HuH-7 (cell line): Measurements from ENCODE around the gene MBTPS1.

Experiments used
- DNase-seq: peaks from one replicate; pipeline ENCODE4 v3.0.0; 2011; ENCODE audit warnings: low spot score

MBTPS1 gene

GRCh38 chr16:84034516-84034915 is 82.2 kb downstream of the MBTPS1 start:
- no peak for DNase-seq

GRCh38 chr16:84033251-84034195 is 83.2 kb downstream of the MBTPS1 start:
- DNase-seq = no peak

GRCh38 chr16:84032458-84033178 is 84.1 kb downstream of the MBTPS1 start:
- no peak for DNase-seq

GRCh38 chr16:84031556-84031955 is 85.2 kb downstream of the MBTPS1 start:
- DNase-seq = no peak

- DNase-seq = no peak
Measured at GRCh38 chr16:84029297-84030047, 87.3 kb downstream of the MBTPS1 start.

GRCh38 chr16:84027625-84028024 is 89.1 kb downstream of the MBTPS1 start:
- DNase-seq = no peak

GRCh38 chr16:84026606-84027005 is 90.1 kb downstream of the MBTPS1 start:
- DNase-seq = no peak

GRCh38 chr16:84024854-84025253 is 91.9 kb downstream of the MBTPS1 start:
- DNase-seq = no peak

GRCh38 chr16:84022644-84023043 is 94.1 kb downstream of the MBTPS1 start:
- DNase-seq = no peak

GRCh38 chr16:84021488-84021887 is 95.3 kb downstream of the MBTPS1 start:
- no peak for DNase-seq

GRCh38 chr16:84020353-84020752 is 96.4 kb downstream of the MBTPS1 start:
- no peak for DNase-seq

GRCh38 chr16:84018710-84019109 is 98.0 kb downstream of the MBTPS1 start:
- DNase-seq = no peak

GRCh38 chr16:84016477-84016876 is 100.3 kb downstream of the MBTPS1 start:
- no peak for DNase-seq

GRCh38 chr16:84015399-84015798 is 101.3 kb downstream of the MBTPS1 start:
- no peak for DNase-seq

- no peak for DNase-seq
Measured at GRCh38 chr16:84014570-84015327, 102.0 kb downstream of the MBTPS1 start.

GRCh38 chr16:84013787-84014569 is 102.8 kb downstream of the MBTPS1 start:
- peak; percentile 77 for DNase-seq

- DNase-seq = no peak
Measured at GRCh38 chr16:84009282-84009681, 107.5 kb downstream of the MBTPS1 start.

GRCh38 chr16:84007965-84008364 is 108.8 kb downstream of the MBTPS1 start:
- DNase-seq = no peak

GRCh38 chr16:84007520-84007919 is 109.2 kb downstream of the MBTPS1 start:
- no peak for DNase-seq

GRCh38 chr16:84005391-84005790 is 111.4 kb downstream of the MBTPS1 start:
- DNase-seq = no peak

GRCh38 chr16:84004442-84004841 is 112.3 kb downstream of the MBTPS1 start:
- DNase-seq = no peak
